GM19351 (cell line): Measurements from ENCODE around the gene MMP15.
A peak's percentile ranks its signal among the peaks of the same experiment; 100 is the strongest.
"Not testable (repeated sequence)": the region's sequence is repeated elsewhere in the genome, so short reads cannot be mapped to it uniquely, and the experiment has no call there.

Experiments
- ATAC-seq: cut with Tn5 transposase; IDR thresholded peaks from one replicate; pipeline ENCODE4 v1.9.1; 2021; ENCODE audit warnings: mild to moderate bottlenecking, moderate library complexity; ENCODE audit not compliant: unreplicated experiment

Gene MMP15

DNA sequence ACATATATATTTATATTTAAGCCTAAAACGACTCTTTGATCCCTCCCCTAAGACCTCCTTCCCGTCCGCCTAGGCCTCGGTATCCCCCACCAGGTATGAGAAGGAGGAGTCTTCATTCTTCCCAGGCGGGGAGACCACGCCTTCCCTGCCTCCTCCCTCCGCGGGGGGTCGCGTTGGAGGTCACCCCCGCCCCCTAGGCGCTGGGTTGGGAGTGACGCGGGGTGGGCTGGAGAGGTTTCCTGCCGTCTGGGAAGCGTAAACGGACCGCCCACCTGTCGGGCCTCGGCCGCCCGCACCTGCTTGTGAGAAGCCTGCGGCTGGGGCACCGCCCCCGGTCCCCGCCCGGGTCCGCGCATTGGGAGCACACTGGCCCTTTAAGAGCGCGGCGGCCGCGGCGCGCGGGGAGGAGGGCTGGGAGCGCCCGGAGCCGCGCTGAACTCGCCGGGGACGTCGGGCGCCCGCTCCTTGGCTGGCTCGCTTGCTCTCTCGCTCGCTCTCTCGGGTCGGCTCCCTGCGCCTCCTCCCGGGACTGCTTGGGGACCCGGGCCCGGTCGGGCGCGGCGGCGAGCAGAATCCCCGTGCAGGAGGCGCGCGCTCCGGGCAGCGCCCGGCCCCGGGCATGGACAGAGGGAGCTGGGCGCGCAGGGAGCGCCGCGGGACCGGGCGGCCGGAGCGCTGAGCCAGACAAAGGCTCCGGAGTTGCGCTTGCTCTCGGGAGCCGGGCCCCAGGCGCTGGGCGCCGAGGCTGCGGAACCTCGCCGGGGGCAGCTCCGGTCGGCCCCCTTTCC is at the start of gene MMP15:
TSS of gene MMP15 (plus strand) at position 404 of the 788 bp plus-strand sequence. CDS start 597 bp downstream, outside the sequence.
- peak; percentile 60 for ATAC-seq

DNA sequence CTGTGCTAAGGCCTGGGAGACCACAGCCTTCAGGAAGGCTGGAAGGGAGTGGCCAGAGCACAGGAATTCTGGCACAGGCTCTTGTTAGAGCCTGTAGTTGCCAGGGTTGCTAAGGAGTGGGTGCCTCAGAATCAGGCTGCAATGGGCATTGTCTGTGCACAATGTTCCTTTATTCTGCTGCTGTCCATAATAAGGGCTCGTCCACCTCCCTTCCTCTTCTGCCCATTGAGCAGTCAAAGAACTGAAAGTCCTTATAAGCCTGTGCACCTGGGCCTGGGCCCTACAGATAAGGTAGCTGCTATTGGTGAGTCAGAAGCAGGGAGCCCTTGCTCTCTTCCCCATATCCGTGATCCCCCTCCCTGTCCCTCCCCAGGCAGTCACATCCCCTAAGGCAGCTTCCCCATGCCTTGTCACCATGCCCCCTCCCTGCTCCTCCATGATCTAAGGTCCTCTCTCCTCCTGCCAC is 49.2 kb upstream of the MMP15 start:
- no peak for ATAC-seq

DNA sequence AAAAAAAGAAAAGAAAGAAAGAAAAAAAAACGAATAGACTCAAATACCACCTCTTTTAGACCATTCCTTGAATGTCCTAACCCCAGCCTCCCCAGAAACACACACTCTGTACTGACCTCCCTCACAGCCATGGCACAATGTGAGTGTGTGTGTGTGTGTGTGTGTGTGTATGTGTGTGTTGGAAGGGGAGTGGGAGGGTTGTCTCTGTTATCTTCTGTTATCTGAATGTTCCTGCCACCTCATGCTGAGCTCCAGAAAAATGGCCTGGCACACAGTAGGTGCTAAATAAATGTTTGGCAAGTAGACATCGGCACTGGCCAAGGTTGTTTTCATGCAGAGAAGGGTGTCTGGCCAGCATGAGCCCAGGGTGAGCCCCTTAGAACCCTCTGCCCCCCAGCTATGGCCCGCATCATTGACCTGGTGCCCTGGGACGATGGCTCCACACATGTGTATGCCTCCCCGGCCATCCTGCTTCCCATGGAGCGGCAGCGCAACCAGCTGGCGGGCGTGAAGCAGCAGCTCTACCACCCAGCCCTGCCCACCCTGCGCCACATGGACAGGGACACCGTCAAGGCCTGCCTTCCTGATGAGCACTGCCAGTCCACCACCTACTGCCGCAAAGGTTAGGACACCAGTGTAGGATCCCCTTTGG is 48.0 kb upstream of the MMP15 start:
- no peak for ATAC-seq

DNA sequence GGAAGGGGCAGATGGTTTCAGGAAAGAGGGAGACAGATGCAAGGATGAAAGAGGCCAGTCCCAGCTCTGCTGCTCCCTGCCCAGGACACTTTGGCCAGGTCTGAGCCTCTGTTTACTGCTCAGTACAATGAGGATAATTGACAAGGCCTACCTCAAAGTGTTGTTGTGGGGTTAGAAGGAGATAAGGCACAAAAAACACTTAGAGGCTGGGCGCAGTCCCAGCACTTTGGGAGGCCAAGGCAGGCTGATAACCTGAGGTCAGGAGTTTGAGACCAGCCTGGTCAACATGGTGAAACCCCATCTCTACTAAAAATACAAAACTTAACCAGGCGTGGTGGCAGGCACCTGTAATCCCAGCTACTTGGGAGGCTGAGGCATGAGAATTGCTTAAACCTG is 47.5 kb upstream of the MMP15 start:
- ATAC-seq: not testable (repeated sequence)

- no peak for ATAC-seq
These were observed 46.5 kb upstream of the MMP15 start for GRCh38 chr16:57979006-57979585.

DNA sequence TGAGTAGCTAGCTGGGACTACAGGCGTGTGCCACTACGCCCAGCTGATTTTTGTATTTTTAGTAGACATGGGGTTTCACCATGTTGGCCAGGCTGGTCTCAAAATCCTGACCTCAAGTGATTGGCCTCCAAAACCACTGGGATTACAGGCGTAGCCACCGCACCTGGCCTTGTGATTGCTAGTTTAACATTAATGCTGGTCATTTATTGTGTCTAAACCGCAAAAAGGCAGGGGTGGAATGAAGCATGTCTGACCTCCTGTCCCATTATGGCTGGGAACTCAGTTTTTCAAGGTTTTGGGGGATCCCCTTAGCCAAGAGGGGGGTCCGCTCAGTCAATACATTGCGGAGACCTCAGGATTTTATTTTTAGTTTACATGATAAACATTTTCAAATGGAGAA is 43.9 kb upstream of the MMP15 start:
- no peak for ATAC-seq

- ATAC-seq: no peak
These were observed 43.2 kb upstream of the MMP15 start for GRCh38 chr16:57982385-57982784.

DNA sequence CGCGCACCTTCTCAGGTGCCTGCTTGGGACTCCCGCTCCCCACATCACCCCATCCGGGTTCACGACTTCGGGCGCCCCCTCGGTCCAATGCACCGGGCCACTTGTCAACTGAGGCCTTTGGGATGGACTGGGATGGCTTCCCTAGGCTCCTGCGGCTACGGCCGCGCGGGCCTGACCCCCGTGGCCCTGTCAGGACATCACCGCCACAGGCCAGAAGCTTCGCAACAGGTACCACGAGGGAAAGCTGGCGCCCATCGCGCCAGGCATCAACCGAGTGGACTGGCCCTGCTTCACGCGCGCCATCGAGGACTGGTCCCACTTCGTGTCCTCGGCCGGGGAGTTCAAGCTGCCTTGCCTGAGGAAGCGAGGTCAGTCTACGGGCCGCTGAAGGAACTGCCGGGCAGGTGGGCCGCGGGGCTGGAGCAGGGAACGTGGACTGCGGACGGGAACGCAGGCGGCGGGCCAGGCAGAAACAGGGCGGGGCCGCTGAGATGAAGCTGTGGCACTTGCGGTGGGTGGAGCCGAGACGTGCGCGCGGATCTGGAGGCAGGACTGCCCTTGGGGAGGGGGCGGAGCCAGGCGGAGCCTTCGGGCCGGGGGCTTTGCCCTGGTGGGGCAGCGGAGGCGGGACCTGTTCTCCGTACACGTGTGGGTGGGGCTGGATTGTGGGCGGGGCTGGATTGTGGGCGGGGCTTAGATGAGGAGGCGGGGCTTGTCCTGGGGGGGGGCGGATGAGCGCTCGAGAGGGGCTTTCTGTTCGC is 40.9 kb upstream of the MMP15 start:
- ATAC-seq: peak; percentile 87

DNA sequence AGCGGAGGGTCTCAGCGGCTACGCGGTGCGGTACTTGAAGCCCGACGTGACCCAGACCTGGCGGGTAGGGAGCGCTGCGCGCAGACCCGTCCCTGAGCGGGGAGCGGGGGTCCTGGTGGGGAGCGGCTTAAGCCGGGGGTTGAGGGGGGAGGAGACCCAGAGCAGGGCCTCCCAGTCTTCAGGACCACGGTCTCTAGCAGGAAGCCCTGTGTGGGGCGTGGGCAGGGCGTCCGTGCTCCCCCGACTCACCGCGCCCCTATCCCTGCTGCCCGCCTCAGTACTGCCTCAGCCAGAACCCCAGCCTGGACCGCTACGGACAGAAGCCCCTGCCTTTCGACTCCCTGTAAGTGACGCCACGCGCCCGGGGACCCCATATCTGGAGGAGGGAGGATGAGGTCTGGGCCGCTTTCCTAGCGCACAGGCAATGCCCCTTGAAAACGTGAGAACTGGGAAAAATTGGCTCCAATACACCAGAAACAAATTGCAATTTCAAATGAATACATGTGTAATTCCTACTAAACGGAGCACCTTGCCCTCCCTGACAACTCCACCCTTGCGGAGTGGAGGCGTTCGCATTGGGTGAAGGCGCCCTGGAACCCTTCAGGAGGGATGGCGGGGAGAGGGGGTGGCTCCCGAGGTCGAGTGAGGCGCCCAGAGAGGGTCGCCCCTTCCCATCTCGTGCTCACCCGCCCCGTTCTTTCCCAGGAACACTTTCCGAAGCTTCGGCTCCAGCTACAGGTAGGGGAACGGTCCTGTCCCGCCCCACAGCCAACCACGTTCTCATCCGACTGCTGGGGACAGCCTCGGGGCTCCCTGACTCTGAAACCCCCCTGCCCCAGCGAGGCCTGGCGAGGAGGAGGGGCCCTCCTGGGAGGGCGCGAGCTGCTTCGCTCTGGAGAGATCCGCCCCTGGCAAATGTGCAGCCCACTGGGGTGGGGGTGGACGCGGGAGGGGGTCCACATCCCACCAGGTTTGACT is 40.1 kb upstream of the MMP15 start:
- ATAC-seq: no peak

DNA sequence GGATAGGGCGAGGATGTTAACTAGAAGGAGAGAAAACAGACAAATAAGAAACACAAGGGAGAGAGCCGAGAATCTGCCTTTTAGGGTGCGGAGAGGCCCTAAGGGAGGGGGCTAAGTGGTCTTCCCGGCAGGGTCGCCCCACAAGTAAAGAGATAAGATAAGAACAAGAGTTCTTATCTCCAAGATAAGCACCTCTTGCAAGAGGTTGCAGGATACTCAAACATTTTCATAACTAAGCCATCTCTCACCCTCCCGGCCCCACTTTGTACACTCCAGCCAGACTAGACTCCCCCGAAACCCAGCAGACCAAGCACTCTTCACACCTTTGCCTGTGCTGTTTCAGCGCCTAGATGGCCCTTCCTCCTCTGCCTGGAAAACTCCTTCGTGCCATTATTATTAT is 39.4 kb upstream of the MMP15 start:
- no peak for ATAC-seq

DNA sequence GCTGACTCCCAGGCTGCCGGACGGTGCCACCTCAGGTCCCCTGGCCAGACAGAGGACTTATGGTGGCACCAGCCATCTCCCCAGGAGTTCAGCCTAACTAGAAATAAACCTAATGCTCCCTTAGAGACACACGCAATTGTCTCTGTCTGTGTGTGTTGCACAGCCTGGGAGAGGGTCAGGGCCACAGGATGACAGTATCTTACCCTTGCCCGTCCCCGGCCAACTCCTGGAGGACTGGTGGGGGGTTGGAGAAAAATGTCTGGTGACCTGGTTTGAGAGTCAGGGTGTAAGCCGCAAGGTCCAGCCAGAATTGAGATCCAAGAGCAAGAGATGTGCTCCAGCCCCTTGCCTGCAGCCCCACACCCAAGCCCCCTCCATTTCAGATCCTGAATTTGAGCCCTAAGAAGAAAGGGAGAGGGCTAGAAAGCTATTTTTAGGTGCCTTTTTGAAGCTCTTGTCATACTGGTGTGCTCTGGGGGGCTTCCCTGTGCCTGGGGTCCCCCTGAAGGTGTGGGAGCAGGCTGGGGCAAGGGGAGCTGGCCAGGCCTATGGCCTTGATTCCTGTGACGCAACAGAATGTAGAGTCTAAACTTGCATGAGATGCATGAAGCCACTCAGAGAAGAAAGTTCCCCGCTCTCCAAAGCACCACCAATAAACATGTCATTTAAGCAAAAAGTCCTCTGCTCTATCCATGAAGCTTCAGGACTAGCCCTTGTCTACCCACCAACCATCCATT is 37.9 kb upstream of the MMP15 start:
- no peak for ATAC-seq

- ATAC-seq: no peak
These were observed 36.6 kb upstream of the MMP15 start for GRCh38 chr16:57988929-57989328.

- no peak for ATAC-seq
These were observed 33.9 kb upstream of the MMP15 start for GRCh38 chr16:57991551-57992059.

DNA sequence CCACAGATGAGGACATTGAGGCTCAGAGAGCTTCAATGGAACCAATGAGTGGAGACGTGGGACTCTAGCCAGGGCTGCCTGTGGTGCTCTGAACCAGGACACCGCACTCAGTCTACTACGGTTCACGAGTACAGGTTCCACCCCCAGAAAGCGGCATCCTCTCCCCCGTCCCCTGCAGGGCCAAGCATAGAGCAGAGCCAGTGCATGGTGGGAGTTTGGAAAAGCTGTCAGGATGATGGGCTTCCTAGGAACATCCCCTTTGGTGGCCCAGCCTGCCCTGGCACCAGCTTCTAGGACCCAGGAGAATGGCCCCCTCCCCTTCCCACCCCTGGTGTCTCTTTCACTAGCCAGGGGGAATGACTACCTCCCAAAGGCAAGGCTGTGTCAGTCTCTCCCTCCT is 33.5 kb upstream of the MMP15 start:
- ATAC-seq: no peak

GRCh38 chr16:57993438-57993837 is 32.1 kb upstream of the MMP15 start:
- ATAC-seq: no peak

DNA sequence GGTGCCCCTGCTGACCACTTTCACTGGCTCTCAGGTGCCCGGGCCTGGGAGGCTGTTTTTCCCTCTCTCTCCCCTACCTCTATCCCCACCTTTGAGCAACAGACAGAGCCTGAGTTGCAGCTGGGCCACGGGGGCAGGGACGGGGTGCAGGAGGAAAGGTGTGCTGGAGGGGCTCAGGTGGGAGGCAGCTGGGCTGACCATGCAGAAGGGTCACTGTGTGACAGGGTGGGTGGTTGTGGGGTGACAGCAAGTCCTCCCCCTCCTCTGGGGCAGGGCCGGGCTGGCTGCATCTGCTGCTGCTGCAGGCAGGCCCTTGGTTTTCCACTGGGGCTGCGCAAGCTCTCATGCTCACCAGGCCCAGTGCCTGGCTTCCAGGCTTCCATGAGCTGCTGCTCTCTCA is 31.7 kb upstream of the MMP15 start:
- no peak for ATAC-seq

GRCh38 chr16:57994361-57994760 is 31.2 kb upstream of the MMP15 start:
- ATAC-seq: no peak

- peak; percentile 70 for ATAC-seq
These were observed 30.8 kb upstream of the MMP15 start for GRCh38 chr16:57994778-57995177.

DNA sequence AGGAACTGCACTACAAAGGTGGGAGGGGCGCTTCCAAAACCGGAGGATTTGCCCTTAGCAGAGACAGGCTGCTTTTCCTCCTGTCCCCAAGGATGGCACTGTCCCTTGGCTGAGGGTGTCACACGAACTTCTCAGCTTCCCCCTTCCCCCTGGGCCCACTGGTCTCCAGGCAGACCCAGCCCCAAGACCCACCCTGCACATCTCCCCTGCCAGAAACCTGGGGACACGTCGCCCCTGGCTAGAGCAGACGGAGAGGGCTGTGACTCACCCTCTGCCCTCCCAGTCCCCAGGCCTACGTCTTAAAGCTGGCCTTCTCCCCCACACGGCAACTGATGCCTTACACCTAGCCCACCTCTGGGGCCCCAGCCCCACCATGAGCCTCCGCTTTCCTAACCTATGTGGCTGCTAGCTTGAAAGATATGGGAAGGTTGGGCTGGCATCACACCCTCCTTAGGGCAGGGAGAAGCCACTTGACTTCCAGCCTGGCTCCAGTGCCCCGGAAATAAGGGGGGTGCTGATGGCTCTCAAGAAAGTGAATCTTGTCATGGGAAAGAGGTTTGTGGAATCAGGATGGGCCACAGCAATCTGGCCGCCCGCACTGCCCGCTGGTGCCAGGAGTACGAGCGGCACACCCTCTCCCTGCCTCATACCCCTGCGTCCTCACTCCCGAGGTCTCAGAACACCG is 29.7 kb upstream of the MMP15 start:
- ATAC-seq: no peak
